Body of pancreas (tissue), 4 donors: ENCODE data around the gene NOTCH3. TPM values are rescaled to one million over a fixed set of nuclear protein-coding genes. Genes with fewer than 3 reads are reported as not detected.

ENCODE experiments used
- ATAC-seq: fragments of 150-250 bp; one replicate; pipeline ENCODE4 v1.9.1; 2016
- DNase-seq, 4 donors: peaks; one replicate each; pipeline ENCODE4 v3.0.0-alpha.2; 2019
- H3K27ac ChIP-seq, 4 donors: fragments of 200-600 bp; sonication (generic); 1 replicate in 3 of 4; 2 replicates in 1 of 4; pipeline versions ENCODE4 v1.5.1 to v1.6.1; 2016 to 2019; ENCODE audit warnings: mild to moderate bottlenecking in 1 of 4, mixed read lengths in 1 of 4, moderate library complexity in 1 of 4
- H3K27me3 ChIP-seq, 2 donors: fragments of 200-600 bp; sonication (generic); one replicate each; pipeline ENCODE4 v1.6.0; 2016; ENCODE audit warnings: mild to moderate bottlenecking in 1 of 2
- H3K36me3 ChIP-seq, 2 donors: fragments of 200-600 bp; sonication (generic); replicated peaks in 1 of 2; 2 replicates each; pipeline ENCODE4 v1.5.1; 2016; ENCODE audit warnings: low read depth in 2 of 2; ENCODE audit not compliant: insufficient read depth in 1 of 2
- H3K4me1 ChIP-seq: fragments of 200-600 bp; sonication (generic); one replicate; pipeline ENCODE4 v1.6.0; 2016
- H3K4me3 ChIP-seq, 2 donors: fragments of 200-600 bp; sonication (generic); 1 replicate in 1 of 2; 2 replicates in 1 of 2; pipeline ENCODE4 v1.5.1; 2016 to 2019
- H3K9me3 ChIP-seq, 3 donors: fragments of 200-600 bp; sonication (generic); 1 replicate in 2 of 3; 2 replicates in 1 of 3; pipeline ENCODE4 v1.5.1; 2016
- CTCF ChIP-seq, 7 experiments: fragments of 450-650 bp in 4 of 7; fragments of 200-600 bp in 3 of 7; sonication (generic) in 3 of 7; IDR thresholded peaks; one replicate each; pipeline ENCODE4 v1.5.1; 2016 to 2019; ENCODE audit warnings: antibody characterized with exemption in 7 of 7
- POLR2A ChIP-seq, 3 donors: fragments of 450-650 bp; IDR thresholded peaks; one replicate each; pipeline ENCODE4 v1.6.1; 2016; ENCODE audit warnings: antibody characterized with exemption in 3 of 3, mild to moderate bottlenecking in 2 of 3
- WGBS, 2 donors: methylation state at CpG; one replicate each; pipeline ENCODE4 v1.1.5; 2017; 5-methylcytosine and 5-hydroxymethylcytosine counted together
- intact Hi-C: fragments of 100-400 bp; cut with DNase I; formaldehyde crosslinking; loops from one replicate; pipeline ENCODE4 v1.15.1; 2023
- total RNA-seq, 2 donors: library from RNA; depleted of rRNA; stranded (reverse); fragments of >200 nt; gene quantifications; one replicate each; pipeline ENCODE4 v1.1.0, GENCODE V29; 2016

Gene NOTCH3
- total RNA-seq, 2 donors from 2014 or later, result 20.2 to 33.9 TPM

GRCh38 chr19:15236886-15237285, 36.1 kb upstream of the NOTCH3 start:
- TF ChIP-seq POLR2A (IDR thresholded peaks at IDR 0.05) (no peak), CTCF (IDR thresholded peaks at IDR 0.05) (no peak)
- Histone ChIP-seq H3K36me3 (peaks cover 20 to 36% of the 10 kb centered on the region in 2 donors), H3K27ac (no peak overlapping the region), H3K4me3 (no peak overlapping the region), H3K27me3 (peaks cover 0 to 6% of the 10 kb centered on the region in 2 donors), H3K9me3 (no peaks in the 10 kb centered on the region), H3K4me1 (peaks cover 4% of the 10 kb centered on the region)
- DNase-seq (no peak), ATAC-seq (no peak)
- WGBS, 2 donors, result 91 to 95% methylated on average over 9 of the region's 9 CpGs
- intact Hi-C loops, result no loop called here

- TF ChIP-seq POLR2A (IDR thresholded peaks at IDR 0.05), result no peak
- TF ChIP-seq CTCF (IDR thresholded peaks at IDR 0.05), result no peak
- no peak for DNase-seq
- Histone ChIP-seq H3K27me3 (peaks cover 0 to 6% of the 10 kb centered on the region in 2 donors), H3K4me1 (peaks cover 4% of the 10 kb centered on the region), H3K36me3 (peaks cover 20 to 33% of the 10 kb centered on the region in 2 donors), H3K9me3 (no peaks in the 10 kb centered on the region), H3K4me3 (no peak overlapping the region), H3K27ac (no peak overlapping the region)
- no peak for ATAC-seq
- intact Hi-C loops, result no loop called here
- WGBS, 2 donors, result 68 to 80% methylated on average over 2 of the region's 2 CpGs
Observed at GRCh38 chr19:15235781-15236180, 35.0 kb upstream of the NOTCH3 start.

GRCh38 chr19:15234431-15235130, 33.8 kb upstream of the NOTCH3 start:
- Histone ChIP-seq H3K4me1 (peaks cover 4% of the 10 kb centered on the region), H3K27ac (no peak overlapping the region), H3K36me3 (peaks cover 13 to 23% of the 10 kb centered on the region in 2 donors), H3K4me3 (no peak overlapping the region), H3K9me3 (no peaks in the 10 kb centered on the region), H3K27me3 (peaks cover 0 to 6% of the 10 kb centered on the region in 2 donors)
- intact Hi-C loops, result no loop called here
- DNase-seq, result no peak
- ATAC-seq, result no peak
- 69 to 74% methylated on average over 10 of the region's 10 CpGs for WGBS, 2 donors
- TF ChIP-seq POLR2A (IDR thresholded peaks at IDR 0.05) (no peak), CTCF (IDR thresholded peaks at IDR 0.05) (no peak)

DNA sequence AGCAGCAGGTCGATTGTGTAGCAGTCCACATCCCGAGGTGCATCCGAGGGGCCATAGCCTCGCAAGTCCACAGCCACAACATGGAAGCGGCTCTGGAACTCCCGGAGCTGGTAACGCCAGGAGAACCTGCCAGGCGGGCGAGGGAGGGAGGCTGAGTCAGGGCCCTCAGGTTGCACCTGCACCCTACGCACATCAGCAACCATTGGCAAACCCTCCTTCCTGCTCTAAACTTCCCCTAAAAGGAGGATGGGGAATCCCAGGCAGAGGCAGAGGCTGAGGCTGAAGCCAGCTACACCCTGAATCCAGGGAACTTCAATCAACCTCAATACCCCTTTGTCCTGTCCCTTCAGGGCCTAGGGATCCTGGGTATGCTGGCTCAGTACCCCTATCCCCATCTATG, 30.5 kb upstream of the NOTCH3 start:
- DNase-seq, result no peak
- H3K27ac ChIP-seq, result no peak overlapping the region
- TF ChIP-seq CTCF (IDR thresholded peaks at IDR 0.05) (no peak), POLR2A (IDR thresholded peaks at IDR 0.05) (no peak)
- H3K4me3 ChIP-seq, result no peak overlapping the region
- ATAC-seq, result no peak
- no peaks in the 10 kb centered on the region for H3K9me3 ChIP-seq
- H3K36me3 ChIP-seq, result peaks cover 0 to 5% of the 10 kb centered on the region in 2 donors
- H3K4me1 ChIP-seq, result peaks cover 4% of the 10 kb centered on the region
- WGBS, 2 donors, result 40 to 81% methylated on average over 1 to 10 of the region's 10 CpGs
- peaks cover 0 to 6% of the 10 kb centered on the region in 2 donors for H3K27me3 ChIP-seq
- intact Hi-C loops, result no loop called here

DNA sequence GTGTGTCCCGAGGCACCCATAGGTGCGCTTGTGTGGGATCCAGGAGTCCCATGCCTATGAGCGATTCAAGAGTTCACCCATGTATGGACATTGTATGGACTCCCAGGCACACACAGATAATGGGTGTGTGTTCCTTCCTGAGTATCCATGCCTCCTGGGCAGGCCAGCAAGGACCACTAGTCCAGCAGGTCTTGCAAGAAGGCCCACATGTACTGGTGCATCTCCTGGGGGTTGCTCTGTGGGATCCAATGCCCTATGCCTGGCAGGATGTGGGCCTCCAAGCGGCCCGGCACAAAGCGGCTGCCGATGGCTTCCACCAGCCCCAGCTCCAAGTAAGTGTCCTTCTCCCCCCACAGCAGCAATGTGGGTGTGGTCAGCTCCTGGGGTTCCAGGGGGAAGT, 26.5 kb upstream of the NOTCH3 start:
- TF ChIP-seq POLR2A (IDR thresholded peaks at IDR 0.05) (no peak), CTCF (IDR thresholded peaks at IDR 0.05) (no peak)
- DNase-seq (no peak), ATAC-seq (no peak)
- WGBS, 2 donors, result 86 to 92% methylated on average over 2 to 7 of the region's 7 CpGs
- H3K27ac ChIP-seq, result no peak overlapping the region
- peaks cover 0 to 4% of the 10 kb centered on the region in 2 donors for H3K27me3 ChIP-seq
- no peaks in the 10 kb centered on the region for H3K36me3 ChIP-seq
- H3K4me3 ChIP-seq, result no peak overlapping the region
- no peaks in the 10 kb centered on the region for H3K9me3 ChIP-seq
- intact Hi-C loops, result no loop called here
- H3K4me1 ChIP-seq, result peaks cover 12% of the 10 kb centered on the region
